Stimulated activated CD4-positive, alpha-beta T cell treated with anti-CD3 and anti-CD28 coated beads, Interleukin-15, amount 100 ng/mL, for 1 hour (primary cell): ENCODE data around the gene TTC17.

Experiments
- DNase-seq, 2 donors: peaks; one replicate each; pipeline ENCODE4 v3.0.0-alpha.2; 2020; ENCODE audit warnings: low read depth in 1 of 2, low spot score in 1 of 2

The TTC17 gene

GRCh38 chr11:43521471-43521870 is 162.8 kb downstream of the TTC17 start:
- no peak for DNase-seq

- DNase-seq = no peak
Observed at GRCh38 chr11:43523632-43524031, 164.9 kb downstream of the TTC17 start.

DNA sequence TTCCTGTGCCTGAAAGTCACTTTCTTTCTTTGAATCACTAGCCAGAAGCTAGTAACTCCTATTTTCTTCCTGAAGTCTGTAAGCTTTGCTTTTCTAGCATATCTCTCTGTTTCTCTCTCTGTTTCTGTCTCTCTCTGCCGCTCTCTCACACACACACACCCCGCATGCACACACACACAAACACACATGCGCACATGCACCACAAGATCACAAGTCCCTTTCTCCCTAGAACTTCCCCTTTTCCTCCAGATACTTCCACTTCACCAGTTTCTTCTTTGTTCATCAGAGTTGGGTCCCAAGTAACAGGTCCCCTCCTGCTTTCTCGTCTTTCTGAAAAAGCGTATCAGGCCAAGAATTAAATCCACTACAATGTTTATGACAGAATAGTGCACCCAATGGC is 173.3 kb downstream of the TTC17 start:
- no peak for DNase-seq

GRCh38 chr11:43537833-43538615 is 179.3 kb downstream of the TTC17 start:
- no peak for DNase-seq

GRCh38 chr11:43541993-43542392 is 183.3 kb downstream of the TTC17 start:
- DNase-seq = no peak

DNA sequence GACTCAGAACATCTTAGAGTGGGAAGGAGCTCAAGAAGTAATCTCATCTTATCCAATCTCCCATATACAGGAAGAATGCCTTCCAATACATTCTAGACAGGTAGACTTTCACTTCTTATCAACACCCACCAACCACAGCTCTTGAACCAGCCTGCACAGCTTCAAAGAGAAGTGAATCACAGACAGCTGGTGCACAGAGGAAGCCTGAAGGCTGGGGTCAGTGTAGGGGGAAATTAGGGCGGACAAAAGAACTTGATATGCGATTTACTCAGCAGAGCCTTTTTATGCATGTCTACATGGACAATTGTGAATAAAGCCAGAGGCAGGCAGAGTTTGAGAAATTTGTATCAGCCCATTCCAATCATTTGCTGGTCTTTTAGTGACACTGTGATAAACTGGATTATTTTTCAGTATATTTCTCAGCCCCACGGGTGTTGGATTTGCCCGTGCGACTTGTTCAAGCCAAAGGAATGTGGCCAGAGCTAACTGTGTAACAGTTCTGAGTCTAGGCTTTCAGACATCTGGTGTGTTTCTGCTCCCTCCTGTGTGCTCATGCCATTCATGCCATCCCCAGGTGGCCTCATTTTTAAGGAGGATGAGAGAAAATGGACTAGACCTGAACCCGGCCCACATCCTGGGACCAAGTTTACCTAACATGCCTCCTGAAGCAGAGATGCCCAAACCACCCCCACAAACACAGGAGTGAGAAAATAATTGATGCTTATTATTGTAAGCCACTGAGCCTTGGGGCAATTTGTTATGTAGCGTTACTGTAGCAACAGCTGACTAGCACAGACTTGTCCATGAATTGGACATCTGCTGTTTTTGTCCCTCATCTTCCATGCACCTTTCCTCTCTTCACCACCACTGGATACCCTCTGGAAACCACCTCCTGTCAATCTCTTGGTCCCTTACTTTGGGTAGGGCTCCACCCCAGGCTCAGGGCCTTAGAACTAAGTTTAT is 184.3 kb downstream of the TTC17 start:
- DNase-seq = no peak
